ENCODE data around the gene HAL. TPM values are rescaled to one million over a fixed set of nuclear protein-coding genes. Genes with fewer than 3 reads are reported as not detected.

Gene HAL
- total and polyA plus RNA-seq, 2 of the 4 experiments (the other 2 are of a cell fraction), result under 0.01 to 0.02 TPM

DNA sequence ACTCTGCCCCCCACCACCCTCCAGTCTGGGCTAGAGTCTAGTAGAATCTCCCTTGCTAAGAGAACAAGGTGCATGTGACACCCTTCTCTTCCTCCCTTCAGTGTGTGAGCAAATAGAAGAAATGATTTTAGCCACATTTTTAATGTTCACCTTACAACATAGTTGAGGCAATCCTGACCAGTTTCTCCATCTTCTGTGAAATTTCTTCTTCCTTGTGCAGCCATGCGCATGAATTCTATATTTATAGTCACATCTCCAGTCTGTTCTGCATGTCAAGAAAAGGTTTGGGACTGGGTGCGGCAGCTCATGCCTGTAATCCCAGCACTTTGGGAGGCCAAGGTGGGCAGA, 48.8 kb upstream of the HAL start:
- ChIA-PET POLR2A (ENCODE audit: unreplicated experiment) (no interaction called here), CTCF (interaction anchor here (0.6 kb wide), 1 partner anchor 556 kb away, joined by 3 read pairs; no protein-coding TSS in a partner anchor)
- peak overlapping the region in 1 of 2 experiments; percentile 52; a peak in 1 of 4 replicates for H4K8ac ChIP-seq (ENCODE audit: low read depth in 2 of 2, low read length in 2 of 2)
- no peak overlapping the region for H2BK15ac ChIP-seq (ENCODE audit: low read depth, low read length)
- no peak overlapping the region for H3K4me2 ChIP-seq (ENCODE audit: low read depth, low read length)
- no peaks in the 10 kb centered on the region; a peak in 1 of 4 replicates for H3K79me1 ChIP-seq (ENCODE audit: low read depth in 1 of 2, low read length in 2 of 2)
- H3K14ac ChIP-seq (replicated peaks; ENCODE audit: low read depth, low read length), result peak overlapping the region; percentile 78
- intact Hi-C loops (cut with micrococcal nuclease), result no loop called here
- no peak overlapping the region for H3K9ac ChIP-seq (ENCODE audit: low read depth, low read length)
- WGBS, 2 experiments (ENCODE audit: extremely low coverage in 2 of 2, insufficient read length in 1 of 2), result no CpG with 5 or more reads among the region's 2 CpGs
- no peak overlapping the region for H3K23ac ChIP-seq (ENCODE audit: low read depth, low read length)
- H4K20me1 ChIP-seq (ENCODE audit: insufficient read depth, low read length), result no peaks in the 10 kb centered on the region
- H2AK5ac ChIP-seq (ENCODE audit: low read depth, low read length), result peak overlapping the region; percentile 65
- ATAC-seq (ENCODE audit: low read depth) (no peak), DNase-seq (no peak)
- in situ Hi-C loops (cut with MboI; ENCODE audit: low sequenced_read_pairs), result no loop called here
- TF ChIP-seq RCOR1 (IDR thresholded peaks at IDR 0.05; ENCODE audit: insufficient replicate concordance, low read length) (no peak), CHD1 (IDR thresholded peaks at IDR 0.05; ENCODE audit: low read depth, low read length) (no peak), MAFK (IDR thresholded peaks at IDR 0.05; ENCODE audit: low read depth, low read length) (no peak)
- TF ChIP-seq, protein P1, sequence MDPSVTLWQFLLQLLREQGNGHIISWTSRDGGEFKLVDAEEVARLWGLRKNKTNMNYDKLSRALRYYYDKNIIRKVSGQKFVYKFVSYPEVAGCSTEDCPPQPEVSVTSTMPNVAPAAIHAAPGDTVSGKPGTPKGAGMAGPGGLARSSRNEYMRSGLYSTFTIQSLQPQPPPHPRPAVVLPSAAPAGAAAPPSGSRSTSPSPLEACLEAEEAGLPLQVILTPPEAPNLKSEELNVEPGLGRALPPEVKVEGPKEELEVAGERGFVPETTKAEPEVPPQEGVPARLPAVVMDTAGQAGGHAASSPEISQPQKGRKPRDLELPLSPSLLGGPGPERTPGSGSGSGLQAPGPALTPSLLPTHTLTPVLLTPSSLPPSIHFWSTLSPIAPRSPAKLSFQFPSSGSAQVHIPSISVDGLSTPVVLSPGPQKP (IDR thresholded peaks at IDR 0.05; ENCODE audit: borderline replicate concordance, low read depth, low read length), result no peak
- TF ChIP-seq, protein P2, sequence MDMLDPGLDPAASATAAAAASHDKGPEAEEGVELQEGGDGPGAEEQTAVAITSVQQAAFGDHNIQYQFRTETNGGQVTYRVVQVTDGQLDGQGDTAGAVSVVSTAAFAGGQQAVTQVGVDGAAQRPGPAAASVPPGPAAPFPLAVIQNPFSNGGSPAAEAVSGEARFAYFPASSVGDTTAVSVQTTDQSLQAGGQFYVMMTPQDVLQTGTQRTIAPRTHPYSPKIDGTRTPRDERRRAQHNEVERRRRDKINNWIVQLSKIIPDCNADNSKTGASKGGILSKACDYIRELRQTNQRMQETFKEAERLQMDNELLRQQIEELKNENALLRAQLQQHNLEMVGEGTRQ (IDR thresholded peaks at IDR 0.05; ENCODE audit: low read depth, low read length), result no peak
- TF ChIP-seq, protein P3, sequence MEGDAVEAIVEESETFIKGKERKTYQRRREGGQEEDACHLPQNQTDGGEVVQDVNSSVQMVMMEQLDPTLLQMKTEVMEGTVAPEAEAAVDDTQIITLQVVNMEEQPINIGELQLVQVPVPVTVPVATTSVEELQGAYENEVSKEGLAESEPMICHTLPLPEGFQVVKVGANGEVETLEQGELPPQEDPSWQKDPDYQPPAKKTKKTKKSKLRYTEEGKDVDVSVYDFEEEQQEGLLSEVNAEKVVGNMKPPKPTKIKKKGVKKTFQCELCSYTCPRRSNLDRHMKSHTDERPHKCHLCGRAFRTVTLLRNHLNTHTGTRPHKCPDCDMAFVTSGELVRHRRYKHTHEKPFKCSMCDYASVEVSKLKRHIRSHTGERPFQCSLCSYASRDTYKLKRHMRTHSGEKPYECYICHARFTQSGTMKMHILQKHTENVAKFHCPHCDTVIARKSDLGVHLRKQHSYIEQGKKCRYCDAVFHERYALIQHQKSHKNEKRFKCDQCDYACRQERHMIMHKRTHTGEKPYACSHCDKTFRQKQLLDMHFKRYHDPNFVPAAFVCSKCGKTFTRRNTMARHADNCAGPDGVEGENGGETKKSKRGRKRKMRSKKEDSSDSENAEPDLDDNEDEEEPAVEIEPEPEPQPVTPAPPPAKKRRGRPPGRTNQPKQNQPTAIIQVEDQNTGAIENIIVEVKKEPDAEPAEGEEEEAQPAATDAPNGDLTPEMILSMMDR (conservative IDR thresholded peaks at IDR 0.05; ENCODE audit: low read depth, low read length), result no peak
- H2AFZ ChIP-seq (replicated peaks; ENCODE audit: low read length, poor library complexity), result peak overlapping the region; percentile 77
- H3K9me1 ChIP-seq (ENCODE audit: insufficient read depth, low read length), result peaks cover 14% of the 10 kb centered on the region
- H4K5ac ChIP-seq (ENCODE audit: low read depth, low read length), result no peak overlapping the region; the same call in 1 of the 2 replicates
- H3K27me3 ChIP-seq (ENCODE audit: control insufficient read depth, insufficient read depth, low read length), result no peaks in the 10 kb centered on the region
- H2BK5ac ChIP-seq (ENCODE audit: low read depth, low read length, poor library complexity, severe bottlenecking), result peak overlapping the region; percentile 48
- no peak overlapping the region for H2AK9ac ChIP-seq (replicated peaks; ENCODE audit: low read depth, low read length, poor library complexity)
- H3K36me3 ChIP-seq (ENCODE audit: control insufficient read depth, insufficient read depth, low read length), result no peaks in the 10 kb centered on the region
- peaks cover 7% of the 10 kb centered on the region for H3K4me1 ChIP-seq (ENCODE audit: control insufficient read depth, insufficient read depth, low read length)
- H2BK20ac ChIP-seq (ENCODE audit: low read depth, low read length), result peak overlapping the region; percentile 70
- H4K91ac ChIP-seq (ENCODE audit: insufficient read depth, low read depth, low read length), result peak overlapping the region; percentile 70; the same call in 1 of the 2 replicates
- dilution Hi-C loops (cut with HindIII; ENCODE audit: low sequenced_read_pairs, unreplicated experiment), result no loop called here
- no TSS peak for BruUV-seq (replicated peaks)
- no peak overlapping the region for H3K4me3 ChIP-seq (ENCODE audit: insufficient read depth, low read depth, low read length)
- peak overlapping the region; percentile 81 for H2BK120ac ChIP-seq (ENCODE audit: low read depth, low read length)
- peak overlapping the region; percentile 51 for H3K27ac ChIP-seq (ENCODE audit: insufficient read depth, low read length)
- no peaks in the 10 kb centered on the region for H3K9me3 ChIP-seq (ENCODE audit: control insufficient read depth, insufficient read depth, low read length)
- peak overlapping the region; percentile 80 for H3K4ac ChIP-seq (ENCODE audit: low read depth, low read length)
- peak overlapping the region; percentile 52; the same call in 1 of the 2 replicates for H3K18ac ChIP-seq (ENCODE audit: low read depth, low read length)
- no peak overlapping the region; the same call in 1 of the 2 replicates for H3K56ac ChIP-seq (ENCODE audit: extremely low read depth, insufficient read depth, low read length)
